Fibroblast of the conjunctiva (primary cell): Measurements from ENCODE around the gene ARRB2.

ENCODE experiments used
- DNase-seq: peaks from one replicate; pipeline ENCODE4 v3.0.0-alpha.2; 2010; ENCODE audit warnings: low read depth

Gene ARRB2

GRCh38 chr17:4725646-4726310, 15.3 kb downstream of the ARRB2 start:
- no peak for DNase-seq

DNA sequence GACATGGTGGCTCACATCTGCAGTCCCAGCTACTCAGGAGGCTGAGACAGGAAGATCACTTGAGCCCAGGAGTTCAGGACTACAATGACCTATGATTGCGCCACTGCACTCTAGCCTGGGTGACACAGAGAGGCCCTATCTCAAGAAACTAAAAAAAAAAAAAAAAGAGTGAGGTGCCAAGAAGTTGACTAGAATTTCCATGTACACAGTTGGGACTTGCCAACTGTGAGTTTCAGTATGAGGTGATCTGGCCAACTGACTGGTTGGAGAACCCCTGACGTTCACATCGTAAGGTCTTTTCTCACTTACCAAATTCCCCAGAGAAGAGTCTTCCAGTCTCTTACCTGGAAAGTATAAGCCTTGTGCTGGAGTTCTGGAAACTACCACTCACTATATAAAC, 17.7 kb downstream of the ARRB2 start:
- DNase-seq, result no peak

GRCh38 chr17:4733073-4733531, 22.7 kb downstream of the ARRB2 start:
- DNase-seq, result no peak

GRCh38 chr17:4734857-4735475, 24.5 kb downstream of the ARRB2 start:
- DNase-seq, result no peak

DNA sequence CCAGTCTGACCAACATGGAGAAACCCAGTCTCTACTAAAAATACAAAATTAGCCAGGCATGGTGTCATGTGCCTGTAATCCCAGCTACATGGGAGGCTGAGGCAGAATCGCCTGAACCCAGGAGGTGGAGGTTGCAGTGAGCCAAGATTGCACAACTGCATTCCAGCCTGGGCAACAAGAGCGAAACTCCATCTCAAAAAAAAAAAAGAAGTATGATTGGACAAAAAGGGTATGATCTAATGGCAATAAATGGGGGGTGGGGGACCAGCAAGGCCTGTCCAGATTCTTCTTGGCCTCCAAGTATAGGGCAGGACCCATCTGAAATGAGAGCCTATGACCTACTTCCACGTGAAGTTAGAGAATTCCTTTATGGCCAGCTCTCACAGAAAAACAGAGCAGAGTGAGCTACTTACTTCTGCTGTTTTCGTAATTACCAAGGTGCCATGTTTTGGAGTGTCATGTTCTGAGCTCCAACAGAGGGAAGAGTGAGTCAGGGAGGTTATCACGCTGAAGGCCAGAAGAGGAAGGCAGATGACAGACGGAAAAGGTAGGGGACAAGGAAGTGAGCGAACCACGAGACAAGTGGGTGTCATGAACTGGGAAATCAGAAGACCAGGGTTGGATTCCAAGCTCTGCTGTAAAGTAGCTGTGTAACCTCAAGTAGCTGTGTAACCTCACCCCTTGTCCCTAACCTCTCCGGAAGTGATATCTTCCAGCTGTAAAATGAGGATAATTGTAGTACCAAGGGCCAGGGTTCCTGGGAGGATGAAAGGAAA, 25.6 kb downstream of the ARRB2 start:
- DNase-seq, result peak; percentile 24

- no peak for DNase-seq
Measured at GRCh38 chr17:4738136-4739121, 28.0 kb downstream of the ARRB2 start.

- DNase-seq, result no peak
Measured at GRCh38 chr17:4739122-4740024, 28.9 kb downstream of the ARRB2 start, which contains the start of the genes CXCL16 and ZMYND15. Gene CXCL16, minus strand, starts transcription at chr17:4739928. Its CDS starts 589 bp downstream, at chr17:4739339. Gene ZMYND15, plus strand, starts transcription at chr17:4739833. Its CDS starts 716 bp downstream, at chr17:4740549.

DNA sequence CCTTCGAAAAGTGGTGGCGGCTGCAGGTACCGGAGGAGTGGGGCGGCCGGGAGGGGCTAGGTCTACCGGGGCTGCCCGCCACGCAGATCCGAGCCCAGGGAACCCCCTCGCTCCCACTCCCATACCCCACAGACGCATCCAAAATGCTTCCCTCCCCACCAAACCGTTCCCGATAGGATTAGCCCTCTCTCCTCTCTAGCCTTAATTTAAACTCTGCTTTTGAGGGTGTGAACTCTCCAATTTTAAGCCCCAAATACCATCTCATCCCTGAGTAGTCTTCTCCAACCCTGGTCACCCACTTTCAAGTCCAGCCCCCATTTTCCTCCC, 29.6 kb downstream of the ARRB2 start:
- DNase-seq, result no peak

DNA sequence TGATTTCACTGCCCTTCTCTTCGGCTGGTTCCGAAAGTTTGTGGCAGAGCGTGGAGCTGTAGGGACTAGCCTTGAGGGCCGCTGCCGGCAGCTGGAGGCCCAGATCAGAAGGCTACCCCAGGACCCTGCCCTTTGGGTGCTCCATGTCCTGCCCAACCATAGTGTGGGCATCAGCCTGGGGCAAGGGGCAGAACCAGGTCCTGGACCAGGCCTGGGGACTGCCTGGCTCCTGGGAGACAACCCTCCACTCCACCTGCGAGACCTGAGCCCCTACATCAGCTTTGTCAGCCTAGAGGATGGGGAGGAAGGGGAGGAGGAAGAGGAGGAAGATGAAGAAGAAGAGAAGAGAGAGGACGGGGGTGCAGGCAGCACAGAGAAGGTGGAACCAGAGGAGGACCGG, 30.2 kb downstream of the ARRB2 start:
- DNase-seq, result no peak

DNA sequence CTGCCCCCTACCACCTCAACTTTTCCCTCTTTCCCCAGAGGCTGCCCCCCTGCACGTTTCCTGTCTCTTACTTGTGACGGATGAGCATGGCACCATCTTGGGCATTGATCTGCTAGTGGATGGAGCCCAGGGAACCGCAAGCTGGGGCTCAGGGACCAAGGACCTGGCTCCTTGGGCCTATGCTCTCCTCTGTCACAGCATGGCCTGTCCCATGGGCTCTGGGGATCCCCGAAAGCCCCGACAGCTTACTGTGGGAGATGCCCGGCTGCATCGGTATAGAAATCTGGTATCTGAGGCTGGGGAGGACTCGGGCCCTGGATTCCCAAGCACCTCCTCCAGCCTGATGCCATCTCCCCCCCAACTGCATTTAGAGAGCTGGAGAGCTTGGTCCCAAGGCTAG, 31.1 kb downstream of the ARRB2 start:
- DNase-seq, result no peak

- no peak for DNase-seq
Measured at GRCh38 chr17:4742133-4742532, 31.7 kb downstream of the ARRB2 start.

DNA sequence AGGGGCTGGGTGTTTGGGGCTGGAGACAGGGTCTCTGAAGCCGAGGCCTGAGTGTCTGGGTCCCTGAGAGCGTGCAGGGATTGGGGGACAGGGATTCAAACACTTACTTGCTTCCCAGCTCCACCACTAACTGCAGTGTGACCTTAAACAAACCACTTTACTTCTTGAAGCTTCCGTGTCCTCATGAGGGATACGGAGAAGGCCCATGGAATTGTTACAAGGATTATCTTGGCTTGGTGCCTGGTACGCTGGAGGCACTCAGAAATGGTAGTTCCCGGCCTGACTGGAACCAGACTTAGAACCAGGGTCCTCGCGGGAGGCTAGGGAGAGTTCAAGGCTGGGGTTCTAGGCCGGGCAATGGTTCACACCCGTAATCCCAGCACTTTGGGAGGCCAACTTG, 32.2 kb downstream of the ARRB2 start:
- no peak for DNase-seq

- no peak for DNase-seq
Measured at GRCh38 chr17:4743216-4743615, 32.8 kb downstream of the ARRB2 start.

- no peak for DNase-seq
Measured at GRCh38 chr17:4743898-4744297, 33.5 kb downstream of the ARRB2 start.

- no peak for DNase-seq
Measured at GRCh38 chr17:4744999-4745969, 34.9 kb downstream of the ARRB2 start.

- no peak for DNase-seq
Measured at GRCh38 chr17:4747847-4748246, 37.4 kb downstream of the ARRB2 start.

- no peak for DNase-seq
Measured at GRCh38 chr17:4748686-4749085, 38.3 kb downstream of the ARRB2 start.

DNA sequence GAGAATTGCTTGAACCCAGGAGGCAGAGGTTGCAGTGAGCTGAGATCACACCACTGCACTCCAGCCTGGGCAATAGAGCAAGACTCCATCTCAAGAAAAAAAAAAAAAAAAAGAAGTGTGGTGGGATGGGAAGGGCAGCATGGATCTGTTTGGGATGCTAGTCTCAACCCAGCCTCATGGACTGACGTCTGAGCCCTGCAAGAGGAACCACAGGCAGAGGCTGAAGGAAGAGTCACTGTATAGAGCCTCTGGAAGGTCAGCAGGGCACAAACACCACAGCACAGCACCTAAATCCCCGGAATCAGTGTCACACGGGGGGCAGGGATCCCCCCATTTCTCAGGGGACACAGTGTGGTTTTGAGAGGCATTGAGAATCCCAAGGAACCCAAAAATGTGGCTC, 40.2 kb downstream of the ARRB2 start:
- no peak for DNase-seq

DNA sequence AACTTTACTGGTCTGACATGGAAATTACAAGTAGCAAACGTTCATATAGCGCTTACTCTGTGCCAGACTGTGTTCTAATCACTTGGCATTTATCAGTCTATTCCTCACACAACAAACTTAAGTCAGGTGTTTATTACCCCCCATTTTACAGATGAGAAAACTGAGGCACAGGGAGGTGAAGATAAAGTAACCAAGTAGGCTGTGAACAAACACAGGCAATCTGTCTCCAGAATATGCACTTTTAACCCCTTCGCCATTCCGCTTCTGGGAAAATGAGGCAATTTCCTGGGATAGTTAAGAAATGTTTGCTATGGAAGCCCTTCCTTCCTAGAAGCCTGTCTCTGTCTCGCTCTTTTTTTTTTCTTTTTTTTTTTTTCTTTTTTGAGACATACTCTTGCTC, 41.5 kb downstream of the ARRB2 start:
- no peak for DNase-seq

- no peak for DNase-seq
Measured at GRCh38 chr17:4753392-4753791, 43.0 kb downstream of the ARRB2 start.
